Measurements from ENCODE around the gene MIXL1.

Gene MIXL1

GRCh38 chr1:226223157-226223785 lies at the start of gene MIXL1:
MIXL1 (plus strand) TSS chr1:226223664; CDS start chr1:226223682, 18 bp downstream.
- H3K9ac ChIP-seq (ENCODE audit: low read depth, low read length) = peak within 1 kb of the TSS; percentile 51; the same call in 1 of the 2 replicates
- H3K36me3 ChIP-seq (ENCODE audit: control insufficient read depth, insufficient read depth, low read length) = no peaks in the 10 kb centered on the region; the same call in 1 of the 2 replicates
- H3K27me3 ChIP-seq (ENCODE audit: control insufficient read depth, insufficient read depth, low read length) = peaks cover 25% of the 10 kb centered on the region
- peak within 1 kb of the TSS; percentile 74 for H3K4me3 ChIP-seq (ENCODE audit: low read depth, low read length)
- peak within 1 kb of the TSS; percentile 63 for H3K27ac ChIP-seq (ENCODE audit: low read depth, low read length)
- no peaks in the 10 kb centered on the region for H3K9me3 ChIP-seq (ENCODE audit: control insufficient read depth, insufficient read depth, low read length)
- peaks cover 11% of the 10 kb centered on the region for H3K4me1 ChIP-seq (ENCODE audit: control insufficient read depth, insufficient read depth, low read length)

- Histone ChIP-seq H3K36me3 (ENCODE audit: control insufficient read depth, insufficient read depth, low read length) (peaks cover 12% of the 10 kb centered on the region), H3K9me3 (ENCODE audit: control insufficient read depth, insufficient read depth, low read length) (no peaks in the 10 kb centered on the region), H3K4me1 (ENCODE audit: control insufficient read depth, insufficient read depth, low read length) (no peaks in the 10 kb centered on the region)
Measured at GRCh38 chr1:226176870-226177269, 46.6 kb upstream of the MIXL1 start.

GRCh38 chr1:226181996-226182714 lies 41.3 kb upstream of the MIXL1 start:
- Histone ChIP-seq H3K4me1 (ENCODE audit: control insufficient read depth, insufficient read depth, low read length) (peaks cover 8% of the 10 kb centered on the region; the same call in 1 of the 2 replicates), H3K27me3 (ENCODE audit: control insufficient read depth, insufficient read depth, low read length) (no peaks in the 10 kb centered on the region), H3K9ac (ENCODE audit: low read depth, low read length) (no peak overlapping the region), H3K9me3 (ENCODE audit: control insufficient read depth, insufficient read depth, low read length) (no peaks in the 10 kb centered on the region), H3K4me3 (ENCODE audit: low read depth, low read length) (no peak overlapping the region), H3K36me3 (ENCODE audit: control insufficient read depth, insufficient read depth, low read length) (peaks cover 12% of the 10 kb centered on the region), H3K27ac (ENCODE audit: low read depth, low read length) (no peak overlapping the region)

More at GRCh38 chr1:226176870-226177269, 46.6 kb upstream of the MIXL1 start:
- Histone ChIP-seq H3K9ac (ENCODE audit: low read depth, low read length) (no peak overlapping the region), H3K27ac (ENCODE audit: low read depth, low read length) (no peak overlapping the region), H3K4me3 (ENCODE audit: low read depth, low read length) (no peak overlapping the region), H3K27me3 (ENCODE audit: control insufficient read depth, insufficient read depth, low read length) (no peaks in the 10 kb centered on the region)

- Histone ChIP-seq H3K27me3 (ENCODE audit: control insufficient read depth, insufficient read depth, low read length) (no peaks in the 10 kb centered on the region), H3K4me3 (ENCODE audit: low read depth, low read length) (peak overlapping the region; percentile 91), H3K9ac (ENCODE audit: low read depth, low read length) (peak overlapping the region; percentile 89; the same call in 1 of the 2 replicates), H3K4me1 (ENCODE audit: control insufficient read depth, insufficient read depth, low read length) (peaks cover 8% of the 10 kb centered on the region; the same call in 1 of the 2 replicates), H3K27ac (ENCODE audit: low read depth, low read length) (no peak overlapping the region), H3K36me3 (ENCODE audit: control insufficient read depth, insufficient read depth, low read length) (peaks cover 12% of the 10 kb centered on the region), H3K9me3 (ENCODE audit: control insufficient read depth, insufficient read depth, low read length) (no peaks in the 10 kb centered on the region)
Measured at GRCh38 chr1:226185141-226186036, 38.1 kb upstream of the MIXL1 start.

- H3K36me3 ChIP-seq (ENCODE audit: control insufficient read depth, insufficient read depth, low read length) = peaks cover 6% of the 10 kb centered on the region
- peak within 1 kb of the TSS; percentile 89 for H3K9ac ChIP-seq (ENCODE audit: low read depth, low read length)
- H3K9me3 ChIP-seq (ENCODE audit: control insufficient read depth, insufficient read depth, low read length) = no peaks in the 10 kb centered on the region
- peak within 1 kb of the TSS; percentile 87 for H3K27ac ChIP-seq (ENCODE audit: low read depth, low read length)
- peaks cover 8% of the 10 kb centered on the region; the same call in 1 of the 2 replicates for H3K4me1 ChIP-seq (ENCODE audit: control insufficient read depth, insufficient read depth, low read length)
- H3K4me3 ChIP-seq (ENCODE audit: low read depth, low read length) = peak within 1 kb of the TSS; percentile 91
- H3K27me3 ChIP-seq (ENCODE audit: control insufficient read depth, insufficient read depth, low read length) = no peaks in the 10 kb centered on the region
Measured at GRCh38 chr1:226186124-226187018, 37.1 kb upstream of the MIXL1 start, which contains the start of gene ACBD3. ACBD3 (minus strand) TSS chr1:226186741; CDS start chr1:226186675, 66 bp downstream.

- peak overlapping the region; percentile 91 for H3K4me3 ChIP-seq (ENCODE audit: low read depth, low read length)
- H3K9ac ChIP-seq (ENCODE audit: low read depth, low read length) = peak overlapping the region; percentile 89
- H3K9me3 ChIP-seq (ENCODE audit: control insufficient read depth, insufficient read depth, low read length) = no peaks in the 10 kb centered on the region
- H3K4me1 ChIP-seq (ENCODE audit: control insufficient read depth, insufficient read depth, low read length) = peaks cover 8% of the 10 kb centered on the region; the same call in 1 of the 2 replicates
- peak overlapping the region; percentile 87 for H3K27ac ChIP-seq (ENCODE audit: low read depth, low read length)
- H3K27me3 ChIP-seq (ENCODE audit: control insufficient read depth, insufficient read depth, low read length) = no peaks in the 10 kb centered on the region
- H3K36me3 ChIP-seq (ENCODE audit: control insufficient read depth, insufficient read depth, low read length) = peaks cover 5% of the 10 kb centered on the region; the same call in 1 of the 2 replicates
Measured at GRCh38 chr1:226187019-226187322, 36.5 kb upstream of the MIXL1 start.

GRCh38 chr1:226187380-226187779 lies 36.1 kb upstream of the MIXL1 start:
- Histone ChIP-seq H3K27ac (ENCODE audit: low read depth, low read length) (peak overlapping the region; percentile 87), H3K36me3 (ENCODE audit: control insufficient read depth, insufficient read depth, low read length) (peaks cover 5% of the 10 kb centered on the region; the same call in 1 of the 2 replicates), H3K4me3 (ENCODE audit: low read depth, low read length) (peak overlapping the region; percentile 91), H3K9ac (ENCODE audit: low read depth, low read length) (peak overlapping the region; percentile 89; the same call in 1 of the 2 replicates), H3K9me3 (ENCODE audit: control insufficient read depth, insufficient read depth, low read length) (no peaks in the 10 kb centered on the region), H3K4me1 (ENCODE audit: control insufficient read depth, insufficient read depth, low read length) (peaks cover 8% of the 10 kb centered on the region; the same call in 1 of the 2 replicates), H3K27me3 (ENCODE audit: control insufficient read depth, insufficient read depth, low read length) (no peaks in the 10 kb centered on the region)

- Histone ChIP-seq H3K9me3 (ENCODE audit: control insufficient read depth, insufficient read depth, low read length) (no peaks in the 10 kb centered on the region), H3K27ac (ENCODE audit: low read depth, low read length) (no peak overlapping the region), H3K4me3 (ENCODE audit: low read depth, low read length) (no peak overlapping the region), H3K9ac (ENCODE audit: low read depth, low read length) (no peak overlapping the region), H3K36me3 (ENCODE audit: control insufficient read depth, insufficient read depth, low read length) (no peaks in the 10 kb centered on the region), H3K4me1 (ENCODE audit: control insufficient read depth, insufficient read depth, low read length) (no peaks in the 10 kb centered on the region), H3K27me3 (ENCODE audit: control insufficient read depth, insufficient read depth, low read length) (no peaks in the 10 kb centered on the region)
Measured at GRCh38 chr1:226195144-226195543, 28.3 kb upstream of the MIXL1 start.

- H3K9me3 ChIP-seq (ENCODE audit: control insufficient read depth, insufficient read depth, low read length) = no peaks in the 10 kb centered on the region
- H3K4me3 ChIP-seq (ENCODE audit: low read depth, low read length) = no peak overlapping the region
- peaks cover 8% of the 10 kb centered on the region for H3K4me1 ChIP-seq (ENCODE audit: control insufficient read depth, insufficient read depth, low read length)
- no peaks in the 10 kb centered on the region for H3K36me3 ChIP-seq (ENCODE audit: control insufficient read depth, insufficient read depth, low read length)
- no peak overlapping the region for H3K9ac ChIP-seq (ENCODE audit: low read depth, low read length)
- no peaks in the 10 kb centered on the region for H3K27me3 ChIP-seq (ENCODE audit: control insufficient read depth, insufficient read depth, low read length)
- H3K27ac ChIP-seq (ENCODE audit: low read depth, low read length) = no peak overlapping the region
Measured at GRCh38 chr1:226199971-226200370, 23.5 kb upstream of the MIXL1 start.
